Keratinocyte (primary cell): ENCODE measurements around the gene ENKUR. TPM values are rescaled to one million over a fixed set of nuclear protein-coding genes. Genes with fewer than 3 reads are reported as not detected.

ENCODE experiments used
- DNase-seq: peaks from one replicate; pipeline ENCODE4 v3.0.0-alpha.2; 2011; ENCODE audit warnings: low read depth, missing footprints, low spot score
- FAIRE-seq: peaks from 2 replicates; lab custom pipeline; 2011; peaks lifted over from hg19 to GRCh38; lab: Jason Lieb, UNC
- H2AFZ ChIP-seq: 2 replicates; pipeline ENCODE4 v1.6.0; 2012; ENCODE audit warnings: low read length, control low read depth, inconsistent platforms; ENCODE audit not compliant: control insufficient read depth
- H3K27ac ChIP-seq: 2 replicates; pipeline ENCODE4 v1.5.1; 2011; ENCODE audit warnings: low read length; ENCODE audit not compliant: control insufficient read depth, insufficient read depth
- H3K27me3 ChIP-seq: 3 replicates; pipeline ENCODE4 v1.6.0; 2011; ENCODE audit warnings: low read length; ENCODE audit not compliant: control insufficient read depth, insufficient read depth; ENCODE audit errors: extremely low read depth
- H3K36me3 ChIP-seq, 2 experiments: 2 replicates in 1 of 2; 3 replicates in 1 of 2; pipeline ENCODE4 v1.5.1; 2011; ENCODE audit warnings: low read length in 2 of 2, mild to moderate bottlenecking in 1 of 2; ENCODE audit not compliant: control insufficient read depth in 2 of 2, insufficient read depth in 2 of 2; ENCODE audit errors: extremely low read depth in 1 of 2
- H3K4me1 ChIP-seq: 3 replicates; pipeline ENCODE4 v1.5.1; 2011; ENCODE audit warnings: low read length; ENCODE audit not compliant: control insufficient read depth, insufficient read depth; ENCODE audit errors: extremely low read depth
- H3K4me2 ChIP-seq: 3 replicates; pipeline ENCODE4 v1.6.0; 2011; ENCODE audit warnings: low read depth, low read length; ENCODE audit not compliant: control insufficient read depth, insufficient read depth; ENCODE audit errors: extremely low read depth
- H3K4me3 ChIP-seq, 3 experiments: fragments of 200-600 bp in 1 of 3; sonication (generic) in 1 of 3; 2 replicates in 2 of 3; 3 replicates in 1 of 3; pipeline ENCODE4 v1.5.1; 2011 to 2016; ENCODE audit warnings: low read length in 3 of 3, mild to moderate bottlenecking in 3 of 3, control low read depth in 2 of 3, inconsistent platforms in 1 of 3, low read depth in 1 of 3, mixed read lengths in 1 of 3, mixed run types in 1 of 3, moderate library complexity in 1 of 3; ENCODE audit not compliant: control insufficient read depth in 2 of 3, insufficient read depth in 2 of 3; ENCODE audit errors: extremely low read depth in 1 of 3
- H3K79me2 ChIP-seq: 2 replicates; pipeline ENCODE4 v1.6.0; 2012; ENCODE audit warnings: low read length; ENCODE audit not compliant: control insufficient read depth, insufficient read depth
- H3K9ac ChIP-seq: 3 replicates; pipeline ENCODE4 v1.6.0; 2011; ENCODE audit warnings: low read length; ENCODE audit not compliant: control insufficient read depth, insufficient read depth; ENCODE audit errors: extremely low read depth
- H3K9me1 ChIP-seq: 3 replicates; pipeline ENCODE4 v1.6.0; 2011; ENCODE audit warnings: low read length; ENCODE audit not compliant: control insufficient read depth, insufficient read depth; ENCODE audit errors: extremely low read depth
- H3K9me3 ChIP-seq: 2 replicates; pipeline ENCODE4 v1.5.1; 2012; ENCODE audit warnings: low read depth, low read length; ENCODE audit not compliant: control insufficient read depth
- H4K20me1 ChIP-seq: 3 replicates; pipeline ENCODE4 v1.6.0; 2011; ENCODE audit warnings: low read length; ENCODE audit not compliant: control insufficient read depth, insufficient read depth; ENCODE audit errors: extremely low read depth
- CTCF ChIP-seq, 3 experiments: IDR thresholded peaks in 1 of 3; conservative IDR thresholded peaks in 1 of 3; optimal IDR thresholded peaks in 1 of 3; 2 replicates in 2 of 3; 3 replicates in 1 of 3; pipeline versions ENCODE3 to v1.5.1; 2011; ENCODE audit warnings: low read length in 3 of 3, mild to moderate bottlenecking in 3 of 3, moderate library complexity in 2 of 3, control low read depth in 1 of 3, inconsistent platforms in 1 of 3; ENCODE audit not compliant: insufficient read depth in 2 of 3; ENCODE audit errors: extremely low read depth in 1 of 3
- EZH2 ChIP-seq: IDR thresholded peaks from one replicate; pipeline ENCODE4 v1.6.1; 2012; ENCODE audit warnings: inconsistent platforms, mild to moderate bottlenecking, low read length, moderate library complexity
- dilution Hi-C: fragments of 300-500 bp; cut with MboI; formaldehyde crosslinking; loops from one replicate; pipeline ENCODE4 v1.7.0; 2020; ENCODE audit warnings: low sequenced_read_pairs; ENCODE audit not compliant: extremely low pct_ligation_motif_present
- polyA plus RNA-seq, 5 experiments: library from polyadenylated mRNA; depleted of rRNA in 3 of 5; stranded (reverse) in 3 of 5; stranded (forward) in 1 of 5; unstranded in 1 of 5; fragments of >200 nt; gene quantifications; 1 replicate in 1 of 5; 2 replicates in 3 of 5; 3 replicates in 1 of 5; pipeline versions ENCODE4 v1.2.1 to v1.2.3, GENCODE V29; 2011 to 2012; ENCODE audit warnings: missing spikeins in 2 of 5, low read depth in 1 of 5, low replicate concordance in 1 of 5

The ENKUR gene
- polyA plus RNA-seq, 1 donor (not counting 4 experiments of a cell fraction or from before 2014, with no cell fraction given) = 0.03 TPM

GRCh38 chr10:24961582-24961981 lies 54.4 kb downstream of the ENKUR start:
- no peaks in the 10 kb centered on the region for H4K20me1 ChIP-seq
- H3K9ac ChIP-seq = no peak overlapping the region
- no peaks in the 10 kb centered on the region for H3K36me3 ChIP-seq
- no peaks in the 10 kb centered on the region for H3K9me3 ChIP-seq
- H3K27ac ChIP-seq = no peak overlapping the region
- no peak for DNase-seq
- H3K79me2 ChIP-seq = no peaks in the 10 kb centered on the region
- TF ChIP-seq EZH2 = no peak
- TF ChIP-seq CTCF (optimal IDR thresholded peaks at IDR 0.05 in 1 of 3, IDR thresholded peaks at IDR 0.05 in 1 of 3, conservative IDR thresholded peaks at IDR 0.05 in 1 of 3; ENCODE audit: extremely low read depth in 1 of 3, insufficient read depth in 2 of 3, low read length in 3 of 3) = no peak
- dilution Hi-C loops = no loop called here
- peaks cover 24% of the 10 kb centered on the region for H3K4me1 ChIP-seq
- no peaks in the 10 kb centered on the region for H3K27me3 ChIP-seq
- FAIRE-seq = no peak
- no peak overlapping the region for H3K4me2 ChIP-seq
- no peak overlapping the region for H2AFZ ChIP-seq
- H3K4me3 ChIP-seq = no peak overlapping the region
- no peaks in the 10 kb centered on the region for H3K9me1 ChIP-seq

- no peaks in the 10 kb centered on the region for H3K9me3 ChIP-seq
- DNase-seq (no peak), FAIRE-seq (no peak)
- dilution Hi-C loops = no loop called here
- no peaks in the 10 kb centered on the region for H3K27me3 ChIP-seq
- no peaks in the 10 kb centered on the region for H3K9me1 ChIP-seq
- no peaks in the 10 kb centered on the region for H4K20me1 ChIP-seq
- no peak overlapping the region for H3K27ac ChIP-seq
- no peak overlapping the region for H3K4me2 ChIP-seq
- TF ChIP-seq EZH2 = no peak
- no peak for TF ChIP-seq CTCF (optimal IDR thresholded peaks at IDR 0.05 in 1 of 3, IDR thresholded peaks at IDR 0.05 in 1 of 3, conservative IDR thresholded peaks at IDR 0.05 in 1 of 3; ENCODE audit: extremely low read depth in 1 of 3, insufficient read depth in 2 of 3, low read length in 3 of 3)
- no peaks in the 10 kb centered on the region for H3K36me3 ChIP-seq
- no peak overlapping the region for H2AFZ ChIP-seq
- no peak overlapping the region for H3K9ac ChIP-seq
- no peak overlapping the region for H3K4me3 ChIP-seq
- peaks cover 24% of the 10 kb centered on the region for H3K4me1 ChIP-seq
- no peaks in the 10 kb centered on the region for H3K79me2 ChIP-seq
Observed at GRCh38 chr10:24959382-24959730, 56.6 kb downstream of the ENKUR start.
